IMR-90 (cell line): Measurements from ENCODE around the gene PFDN6. TPM values are rescaled to one million over a fixed set of nuclear protein-coding genes. Genes with fewer than 3 reads are reported as not detected.

Experiments used
- ATAC-seq: fragments of 200-7000 bp; cut with Tn5 transposase; 2 replicates; pipeline ENCODE4 v1.9.1; 2020; ENCODE audit warnings: low read depth, mild to moderate bottlenecking, moderate library complexity
- BruUV-seq: library from RNA; stranded (reverse); fragments of 400-500 nt; replicated peaks from 2 replicates; lab custom pipeline; 2021; lab: Mats Ljungman, UMichigan
- CTCF ChIA-PET: fragments of 300-600 bp; formaldehyde crosslinking; extraction: SDS; loops from one replicate; lab custom pipeline; 2021; ENCODE audit warnings: antibody characterized with exemption; lab: Yijun Ruan, JAX
- POLR2A ChIA-PET: fragments of 300-600 bp; sonication (Branson Sonifier 250); formaldehyde crosslinking; loops from one replicate; lab custom pipeline; 2022; ENCODE audit warnings: antibody characterized with exemption; ENCODE audit not compliant: unreplicated experiment; lab: Charles Lee
- DNase-seq: peaks from one replicate; pipeline ENCODE4 v3.0.0; 2013
- H2AFZ ChIP-seq: replicated peaks from 2 replicates; pipeline ENCODE3; 2013; ENCODE audit warnings: low read length, mild to moderate bottlenecking; ENCODE audit not compliant: poor library complexity
- H2AK5ac ChIP-seq: 2 replicates; pipeline ENCODE4 v1.6.1; 2013; ENCODE audit warnings: low read depth, low read length, inconsistent platforms
- H2AK9ac ChIP-seq: replicated peaks from 2 replicates; pipeline ENCODE3; 2013; ENCODE audit warnings: mild to moderate bottlenecking, low read depth, low read length, moderate library complexity; ENCODE audit not compliant: poor library complexity
- H2BK120ac ChIP-seq: 2 replicates; pipeline ENCODE4 v1.6.1; 2013; ENCODE audit warnings: low read depth, low read length, inconsistent platforms
- H2BK15ac ChIP-seq: 3 replicates; pipeline ENCODE4 v1.6.1; 2013; ENCODE audit warnings: low read depth, low read length, inconsistent platforms
- H2BK20ac ChIP-seq: 2 replicates; pipeline ENCODE4 v1.6.1; 2013; ENCODE audit warnings: low read depth, mild to moderate bottlenecking, inconsistent platforms, low read length, moderate library complexity
- H2BK5ac ChIP-seq: 2 replicates; pipeline ENCODE4 v1.6.1; 2013; ENCODE audit warnings: mild to moderate bottlenecking, low read depth, low read length, inconsistent platforms; ENCODE audit not compliant: poor library complexity, severe bottlenecking
- H3K14ac ChIP-seq: replicated peaks from 2 replicates; pipeline ENCODE4 v1.6.1; 2013; ENCODE audit warnings: low read depth, low read length, inconsistent platforms
- H3K18ac ChIP-seq: 2 replicates; pipeline ENCODE4 v1.6.1; 2013; ENCODE audit warnings: low read depth, low read length, control low read depth
- H3K23ac ChIP-seq: 2 replicates; pipeline ENCODE4 v1.6.1; 2013; ENCODE audit warnings: low read depth, low read length, inconsistent platforms
- H3K27ac ChIP-seq: 2 replicates; pipeline ENCODE4 v1.5.1; 2013; ENCODE audit warnings: mild to moderate bottlenecking, control low read depth, low read length; ENCODE audit not compliant: insufficient read depth
- H3K27me3 ChIP-seq: 2 replicates; pipeline ENCODE4 v1.6.1; 2013; ENCODE audit warnings: low read length; ENCODE audit not compliant: control insufficient read depth, insufficient read depth
- H3K36me3 ChIP-seq: 2 replicates; pipeline ENCODE4 v1.6.1; 2013; ENCODE audit warnings: low read length, mixed read lengths; ENCODE audit not compliant: control insufficient read depth, insufficient read depth
- H3K4ac ChIP-seq: 2 replicates; pipeline ENCODE4 v1.6.1; 2013; ENCODE audit warnings: low read depth, low read length, inconsistent platforms
- H3K4me1 ChIP-seq: 2 replicates; pipeline ENCODE4 v1.6.1; 2013; ENCODE audit warnings: low read length, mixed read lengths; ENCODE audit not compliant: control insufficient read depth, insufficient read depth
- H3K4me2 ChIP-seq: 2 replicates; pipeline ENCODE4 v1.6.1; 2013; ENCODE audit warnings: low read depth, mild to moderate bottlenecking, control low read depth, low read length, moderate library complexity
- H3K4me3 ChIP-seq: 2 replicates; pipeline ENCODE4 v1.5.1; 2013; ENCODE audit warnings: low read depth, mild to moderate bottlenecking, control low read depth, low read length, moderate library complexity; ENCODE audit not compliant: insufficient read depth
- H3K56ac ChIP-seq: 2 replicates; pipeline ENCODE4 v1.6.1; 2013; ENCODE audit warnings: low read length, inconsistent platforms; ENCODE audit not compliant: insufficient read depth; ENCODE audit errors: extremely low read depth
- H3K79me1 ChIP-seq, 2 experiments: 2 replicates each; pipeline ENCODE4 v1.6.1; 2013; ENCODE audit warnings: low read length in 2 of 2, inconsistent platforms in 1 of 2, low read depth in 1 of 2
- H3K9ac ChIP-seq: 2 replicates; pipeline ENCODE4 v1.6.1; 2013; ENCODE audit warnings: low read depth, low read length, control low read depth
- H3K9me1 ChIP-seq: 2 replicates; pipeline ENCODE4 v1.6.1; 2013; ENCODE audit warnings: low read length, inconsistent platforms; ENCODE audit not compliant: insufficient read depth
- H3K9me3 ChIP-seq: 2 replicates; pipeline ENCODE4 v1.6.1; 2013; ENCODE audit warnings: low read length; ENCODE audit not compliant: control insufficient read depth, insufficient read depth
- H4K20me1 ChIP-seq: 2 replicates; pipeline ENCODE4 v1.6.1; 2013; ENCODE audit warnings: low read length, inconsistent platforms; ENCODE audit not compliant: insufficient read depth
- H4K5ac ChIP-seq: 2 replicates; pipeline ENCODE4 v1.6.1; 2013; ENCODE audit warnings: mild to moderate bottlenecking, low read depth, low read length, control low read depth
- H4K8ac ChIP-seq, 2 experiments: 2 replicates each; pipeline ENCODE4 v1.6.1; 2013; ENCODE audit warnings: low read depth in 2 of 2, low read length in 2 of 2, control low read depth in 1 of 2, inconsistent platforms in 1 of 2
- H4K91ac ChIP-seq: 2 replicates; pipeline ENCODE4 v1.6.1; 2013; ENCODE audit warnings: low read depth, low read length, inconsistent platforms; ENCODE audit not compliant: insufficient read depth
- BHLHE40 ChIP-seq: fragments of 150-350 bp; IDR thresholded peaks from 2 replicates; pipeline ENCODE4 v1.6.1; 2016; ENCODE audit warnings: mild to moderate bottlenecking, low read depth, low read length
- CEBPB ChIP-seq: IDR thresholded peaks from 2 replicates; pipeline ENCODE4 v1.6.1; 2012; ENCODE audit warnings: low read depth, low read length, improper control_type of control experiment
- MAFK ChIP-seq: IDR thresholded peaks from 2 replicates; pipeline ENCODE4 v1.6.1; 2012; ENCODE audit warnings: low read depth, low read length, improper control_type of control experiment
- MAZ ChIP-seq: IDR thresholded peaks from 2 replicates; pipeline ENCODE4 v1.6.1; 2012; ENCODE audit warnings: low read depth, mild to moderate bottlenecking, low read length, improper control_type of control experiment, moderate library complexity, borderline replicate concordance
- MXI1 ChIP-seq: IDR thresholded peaks from 2 replicates; pipeline ENCODE4 v1.6.1; 2012; ENCODE audit warnings: low read depth, mild to moderate bottlenecking, low read length, moderate library complexity, borderline replicate concordance
- NFE2L2 ChIP-seq: fragments of 150-350 bp; IDR thresholded peaks from 2 replicates; pipeline ENCODE4 v1.6.1; 2016; ENCODE audit warnings: low read depth, mild to moderate bottlenecking, low read length
- POLR2A ChIP-seq: IDR thresholded peaks from 2 replicates; pipeline ENCODE4 v1.6.1; 2012; ENCODE audit warnings: mild to moderate bottlenecking, low read depth, low read length
- RAD21 ChIP-seq: IDR thresholded peaks from 2 replicates; pipeline ENCODE4 v1.6.1; 2012; ENCODE audit warnings: low read length, improper control_type of control experiment
- RCOR1 ChIP-seq: IDR thresholded peaks from 2 replicates; pipeline ENCODE4 v1.6.1; 2012; ENCODE audit warnings: mild to moderate bottlenecking, low read length, improper control_type of control experiment; ENCODE audit not compliant: insufficient replicate concordance
- RFX5 ChIP-seq: IDR thresholded peaks from 2 replicates; pipeline ENCODE4 v1.8.0; 2012; ENCODE audit warnings: low read depth, mild to moderate bottlenecking, low read length, moderate library complexity
- SMC3 ChIP-seq: fragments of 150-350 bp; IDR thresholded peaks from 2 replicates; pipeline ENCODE4 v1.6.1; 2016; ENCODE audit warnings: low read depth, mild to moderate bottlenecking, antibody characterized with exemption, low read length, moderate library complexity
- WGBS, 2 experiments: methylation state at CpG; one replicate each; pipeline versions ENCODE4 v1.1.5 to v1.1.7; 2013; ENCODE audit warnings: missing lambda C conversion rate in 2 of 2; ENCODE audit not compliant: insufficient read length in 1 of 2; ENCODE audit errors: extremely low coverage in 2 of 2; 5-methylcytosine and 5-hydroxymethylcytosine counted together
- dilution Hi-C: fragments of 300-500 bp; cut with HindIII; formaldehyde crosslinking; loops from one replicate; pipeline ENCODE4 v1.14.3; 2018; ENCODE audit warnings: low sequenced_read_pairs; ENCODE audit not compliant: unreplicated experiment
- in situ Hi-C: fragments of 300-500 bp; cut with MboI; formaldehyde crosslinking; loops from 3 replicates; pipeline ENCODE4 v1.14.3; 2019; ENCODE audit warnings: low sequenced_read_pairs, inconsistent platforms, mixed read lengths
- intact Hi-C: fragments of 100-400 bp; cut with micrococcal nuclease; formaldehyde crosslinking; loops from 2 replicates; pipeline ENCODE4 v1.10.0; 2022
- polyA plus RNA-seq, 3 experiments: library from polyadenylated mRNA; depleted of rRNA; stranded (reverse); fragments of >200 nt; gene quantifications; 2 replicates each; pipeline ENCODE4 v1.2.3, GENCODE V29; 2012; ENCODE audit warnings: low replicate concordance in 1 of 3
- total RNA-seq: library from RNA; depleted of rRNA; stranded (reverse); fragments of >200 nt; gene quantifications from 2 replicates; pipeline ENCODE4 v1.2.3, GENCODE V29; 2012
- TF ChIP-seq, protein P1 (sequence below): conservative IDR thresholded peaks from 2 replicates; pipeline ENCODE4 v1.5.1; 2012; ENCODE audit warnings: mild to moderate bottlenecking, low read depth, low read length, improper control_type of control experiment

The PFDN6 gene
- total and polyA plus RNA-seq, 2 of the 4 experiments (the other 2 are of a cell fraction), result 24.4 to 92.1 TPM

DNA sequence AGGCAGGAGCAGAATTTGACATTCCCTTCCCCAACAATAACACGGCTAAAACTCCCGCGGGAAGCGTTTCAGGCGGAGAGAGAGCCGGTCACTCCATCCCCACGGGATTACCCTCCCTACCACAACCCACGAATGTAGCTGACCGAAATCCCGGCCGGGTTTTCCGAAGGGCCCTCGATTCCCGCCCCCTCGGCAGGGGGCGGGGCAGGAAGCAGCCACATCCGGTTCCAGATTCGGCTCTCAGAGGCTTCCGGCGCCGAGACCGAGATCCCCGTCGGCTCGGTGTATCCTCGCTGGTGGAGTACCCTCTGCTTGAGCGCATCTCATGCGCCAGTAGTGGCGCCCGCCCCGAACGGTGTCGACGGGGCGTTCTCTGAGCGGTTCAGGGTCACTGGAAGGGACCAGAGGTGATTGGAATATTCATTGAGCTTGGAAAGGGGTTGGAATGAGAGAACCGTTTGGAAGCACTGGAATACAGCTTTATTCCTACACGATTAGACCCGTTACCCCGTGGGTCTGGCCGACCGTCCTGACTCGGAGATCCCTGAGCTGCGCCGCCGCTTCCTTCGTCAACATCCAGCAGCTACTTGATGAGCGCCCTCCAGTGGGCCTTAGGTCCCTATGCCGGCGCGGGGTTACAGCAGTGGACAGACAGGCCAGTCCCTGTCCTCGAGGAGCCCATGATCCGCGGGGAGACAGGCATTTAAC is 10.0 kb downstream of the PFDN6 start (continued):
- TF ChIP-seq, protein P1, sequence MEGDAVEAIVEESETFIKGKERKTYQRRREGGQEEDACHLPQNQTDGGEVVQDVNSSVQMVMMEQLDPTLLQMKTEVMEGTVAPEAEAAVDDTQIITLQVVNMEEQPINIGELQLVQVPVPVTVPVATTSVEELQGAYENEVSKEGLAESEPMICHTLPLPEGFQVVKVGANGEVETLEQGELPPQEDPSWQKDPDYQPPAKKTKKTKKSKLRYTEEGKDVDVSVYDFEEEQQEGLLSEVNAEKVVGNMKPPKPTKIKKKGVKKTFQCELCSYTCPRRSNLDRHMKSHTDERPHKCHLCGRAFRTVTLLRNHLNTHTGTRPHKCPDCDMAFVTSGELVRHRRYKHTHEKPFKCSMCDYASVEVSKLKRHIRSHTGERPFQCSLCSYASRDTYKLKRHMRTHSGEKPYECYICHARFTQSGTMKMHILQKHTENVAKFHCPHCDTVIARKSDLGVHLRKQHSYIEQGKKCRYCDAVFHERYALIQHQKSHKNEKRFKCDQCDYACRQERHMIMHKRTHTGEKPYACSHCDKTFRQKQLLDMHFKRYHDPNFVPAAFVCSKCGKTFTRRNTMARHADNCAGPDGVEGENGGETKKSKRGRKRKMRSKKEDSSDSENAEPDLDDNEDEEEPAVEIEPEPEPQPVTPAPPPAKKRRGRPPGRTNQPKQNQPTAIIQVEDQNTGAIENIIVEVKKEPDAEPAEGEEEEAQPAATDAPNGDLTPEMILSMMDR, result peak; percentile 82

DNA sequence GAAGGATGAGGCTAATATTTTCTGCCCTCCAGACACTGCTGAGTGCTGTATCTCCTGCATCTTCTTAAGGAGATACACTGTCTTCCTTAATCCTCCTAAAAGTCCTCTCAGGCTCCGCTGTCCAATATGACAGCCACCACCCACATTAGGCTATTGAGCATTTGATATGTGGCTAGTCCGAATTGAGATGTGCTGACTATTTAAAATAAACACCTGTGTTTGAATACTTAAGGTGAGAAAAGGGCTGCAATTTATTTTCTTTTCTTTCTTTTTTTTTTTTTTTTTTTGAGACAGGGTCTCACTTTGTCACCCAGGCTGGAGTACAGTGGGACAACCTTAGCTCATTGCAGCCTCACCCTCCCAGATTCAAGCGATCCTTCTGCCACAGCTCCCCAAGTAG is 12.5 kb downstream of the PFDN6 start:
- H2AK5ac ChIP-seq, result no peak overlapping the region
- no peak overlapping the region for H3K4me3 ChIP-seq
- no peak overlapping the region for H3K14ac ChIP-seq
- H2BK120ac ChIP-seq, result no peak overlapping the region
- H3K36me3 ChIP-seq, result peaks cover 19% of the 10 kb centered on the region
- no peak for DNase-seq
- ATAC-seq, result no peak
- no peak overlapping the region for H4K8ac ChIP-seq
- dilution Hi-C loops (no loop called here), in situ Hi-C loops (no loop called here), intact Hi-C loops (no loop called here)
- H3K27me3 ChIP-seq, result no peaks in the 10 kb centered on the region
- H3K4me2 ChIP-seq, result no peak overlapping the region
- CTCF ChIA-PET, result no interaction called here
- no peak overlapping the region for H4K5ac ChIP-seq
- H3K4me1 ChIP-seq, result no peaks in the 10 kb centered on the region
- no peaks in the 10 kb centered on the region for H3K9me3 ChIP-seq
- no peak overlapping the region for H2BK15ac ChIP-seq
- no peak overlapping the region for H3K9ac ChIP-seq
- H4K91ac ChIP-seq, result no peak overlapping the region
- H3K23ac ChIP-seq, result peak overlapping the region; percentile 77; the same call in 1 of the 2 replicates
- H3K9me1 ChIP-seq, result no peaks in the 10 kb centered on the region
- no peak overlapping the region for H3K56ac ChIP-seq
- no peak overlapping the region for H2BK20ac ChIP-seq
- peaks cover 22 to 56% of the 10 kb centered on the region in 2 experiments for H3K79me1 ChIP-seq
- BruUV-seq, result no TSS peak
- H4K20me1 ChIP-seq, result peaks cover 22% of the 10 kb centered on the region
- no CpG with 5 or more reads among the region's 3 CpGs for WGBS, 2 experiments
- H3K4ac ChIP-seq, result no peak overlapping the region
- H2BK5ac ChIP-seq, result no peak overlapping the region
- H3K27ac ChIP-seq, result no peak overlapping the region
- H2AK9ac ChIP-seq, result no peak overlapping the region
- POLR2A ChIA-PET, result no interaction called here
- no peak overlapping the region for H2AFZ ChIP-seq
- H3K18ac ChIP-seq, result no peak overlapping the region
- TF ChIP-seq MAFK (no peak), MXI1 (no peak), RCOR1 (no peak), RAD21 (no peak), BHLHE40 (no peak), CEBPB (no peak), POLR2A (no peak), SMC3 (no peak), NFE2L2 (no peak), RFX5 (no peak), MAZ (no peak)
- TF ChIP-seq, protein P1, result no peak
